ENCODE data around the gene SINHCAF.
"Not testable (repeated sequence)": the region's sequence is repeated elsewhere in the genome, so short reads cannot be mapped to it uniquely, and the experiment has no call there.

The SINHCAF gene

DNA sequence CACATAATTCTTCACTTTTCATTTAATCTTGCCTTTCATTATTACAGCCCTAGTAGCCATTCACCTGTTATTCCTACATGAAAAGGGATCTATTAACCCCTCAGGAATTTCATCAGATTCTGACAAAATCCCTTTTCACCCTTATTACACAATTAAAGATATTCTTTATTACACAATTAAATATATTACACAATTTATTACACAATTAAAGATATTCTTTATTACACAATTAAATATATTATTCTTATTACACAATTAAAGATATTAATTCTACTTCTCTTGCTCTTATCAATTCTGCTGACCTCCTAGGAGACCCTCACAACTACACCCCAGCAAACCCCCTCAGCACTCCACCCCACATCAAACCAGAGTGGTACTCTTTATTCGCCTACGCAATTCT lies 77.1 kb downstream of the SINHCAF start:
- no peak for DNase-seq
- Histone ChIP-seq H3K4me1 (no peaks in the 10 kb centered on the region), H3K4me3 (no peak overlapping the region), H3K27ac (no peak overlapping the region), H3K36me3 (no peaks in the 10 kb centered on the region), H3K27me3 (peaks cover 0 to 13% of the 10 kb centered on the region in 2 donors), H3K9me3 (no peaks in the 10 kb centered on the region)
- intact Hi-C loops (cut with DNase I; ENCODE audit: low total_unique reads): no loop called here
- TF ChIP-seq CTCF (IDR thresholded peaks at IDR 0.05): no peak

DNA sequence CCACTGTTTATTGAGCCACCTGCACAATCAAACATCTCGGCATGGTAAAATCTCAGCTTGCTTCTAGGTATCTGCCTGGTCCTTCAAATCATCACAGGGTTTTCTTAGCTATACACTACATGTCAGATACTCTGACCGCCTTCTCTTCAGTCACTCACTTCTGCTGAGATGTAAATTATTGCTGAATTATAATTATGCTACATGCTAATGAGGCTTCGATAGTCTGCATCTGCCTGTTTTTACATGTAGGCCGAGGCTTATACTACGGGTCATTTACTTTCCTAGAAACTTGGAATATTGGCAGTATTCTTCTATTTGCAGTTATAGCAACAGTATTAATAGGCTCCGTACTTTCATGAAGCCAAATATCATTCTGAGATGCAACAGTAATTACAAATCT lies 77.6 kb downstream of the SINHCAF start:
- no peak overlapping the region for H3K4me3 ChIP-seq

DNA sequence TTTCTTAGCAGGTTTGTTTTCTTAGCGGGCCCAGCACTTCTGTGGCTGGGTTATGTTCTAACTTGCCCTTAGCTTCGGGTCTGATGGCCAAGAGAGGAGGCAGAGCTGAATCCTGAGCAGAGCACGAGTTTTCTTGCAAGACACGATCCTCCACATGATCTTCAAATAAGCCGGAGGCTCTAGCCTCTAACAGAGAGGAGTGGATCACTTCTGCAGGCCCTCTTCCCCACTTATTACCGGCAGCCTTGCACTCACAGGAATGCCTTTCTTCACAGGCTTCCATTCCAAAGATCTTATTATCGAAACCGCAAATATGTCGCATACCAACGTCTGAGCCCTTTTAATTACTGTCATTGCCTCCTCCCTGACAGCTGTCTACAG lies 79.5 kb downstream of the SINHCAF start:
- no peak for DNase-seq
- no peaks in the 10 kb centered on the region for H3K36me3 ChIP-seq
- TF ChIP-seq CTCF (IDR thresholded peaks at IDR 0.05): no peak
- no peaks in the 10 kb centered on the region for H3K9me3 ChIP-seq
- intact Hi-C loops (cut with DNase I; ENCODE audit: low total_unique reads): no loop called here
- no peaks in the 10 kb centered on the region for H3K4me1 ChIP-seq
- peaks cover 0 to 13% of the 10 kb centered on the region in 2 donors for H3K27me3 ChIP-seq
- H3K27ac ChIP-seq: no peak overlapping the region
- H3K4me3 ChIP-seq: no peak overlapping the region

More for the DNA sequence above, 77.6 kb downstream of the SINHCAF start:
- no peaks in the 10 kb centered on the region for H3K9me3 ChIP-seq
- H3K27ac ChIP-seq: no peak overlapping the region
- no peaks in the 10 kb centered on the region for H3K4me1 ChIP-seq
- intact Hi-C loops (cut with DNase I; ENCODE audit: low total_unique reads): no loop called here
- no peak for DNase-seq
- peaks cover 0 to 13% of the 10 kb centered on the region in 2 donors for H3K27me3 ChIP-seq
- no peak for TF ChIP-seq CTCF (IDR thresholded peaks at IDR 0.05)
- no peaks in the 10 kb centered on the region for H3K36me3 ChIP-seq

DNA sequence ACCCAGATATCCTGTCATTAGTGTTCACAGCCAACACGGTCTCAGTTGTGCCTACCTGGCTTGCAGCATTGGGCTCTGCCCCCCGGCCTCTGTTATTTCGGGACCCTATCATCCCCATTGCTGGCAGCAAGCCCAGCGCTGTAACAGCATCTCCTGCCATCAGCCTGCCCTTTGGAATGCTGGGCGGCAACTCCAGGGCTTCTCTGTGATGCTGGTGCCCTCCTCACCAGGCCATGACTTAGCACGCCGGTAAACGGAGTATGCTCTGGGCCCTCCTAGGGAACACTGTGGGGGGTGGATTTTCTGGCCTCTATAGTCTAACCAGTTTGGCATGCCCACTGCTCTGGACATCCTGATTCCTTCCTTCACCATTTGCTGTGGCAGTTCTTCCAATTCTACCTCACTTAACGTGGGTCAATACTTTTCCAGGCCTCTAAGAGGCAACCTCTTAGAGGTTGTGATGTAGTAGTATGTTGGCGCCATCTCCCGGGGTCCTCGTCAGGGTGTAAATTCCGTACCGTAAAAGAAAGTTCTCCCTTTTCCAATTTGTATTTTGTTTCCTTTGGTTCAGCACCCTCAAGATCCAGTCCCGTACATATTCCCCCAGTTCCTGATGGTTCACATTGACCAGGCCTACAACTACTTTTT lies 80.0 kb downstream of the SINHCAF start:
- H3K27ac ChIP-seq: no peak overlapping the region
- peaks cover 0 to 13% of the 10 kb centered on the region in 2 donors for H3K27me3 ChIP-seq
- H3K9me3 ChIP-seq: no peaks in the 10 kb centered on the region
- TF ChIP-seq CTCF (IDR thresholded peaks at IDR 0.05): no peak
- H3K36me3 ChIP-seq: no peaks in the 10 kb centered on the region
- DNase-seq: no peak
- no peak overlapping the region for H3K4me3 ChIP-seq
- intact Hi-C loops (cut with DNase I; ENCODE audit: low total_unique reads): no loop called here
- H3K4me1 ChIP-seq: no peaks in the 10 kb centered on the region

- H3K9me3 ChIP-seq; DNase-seq; H3K27ac ChIP-seq; H3K4me1 ChIP-seq; H3K36me3 ChIP-seq; intact Hi-C loops (cut with DNase I; ENCODE audit: low total_unique reads); H3K4me3 ChIP-seq: not testable (repeated sequence)
- H3K27me3 ChIP-seq: peaks cover 0 to 10% of the 10 kb centered on the region in 2 donors
Observed at GRCh38 chr12:31242418-31242817, 83.5 kb downstream of the SINHCAF start.

DNA sequence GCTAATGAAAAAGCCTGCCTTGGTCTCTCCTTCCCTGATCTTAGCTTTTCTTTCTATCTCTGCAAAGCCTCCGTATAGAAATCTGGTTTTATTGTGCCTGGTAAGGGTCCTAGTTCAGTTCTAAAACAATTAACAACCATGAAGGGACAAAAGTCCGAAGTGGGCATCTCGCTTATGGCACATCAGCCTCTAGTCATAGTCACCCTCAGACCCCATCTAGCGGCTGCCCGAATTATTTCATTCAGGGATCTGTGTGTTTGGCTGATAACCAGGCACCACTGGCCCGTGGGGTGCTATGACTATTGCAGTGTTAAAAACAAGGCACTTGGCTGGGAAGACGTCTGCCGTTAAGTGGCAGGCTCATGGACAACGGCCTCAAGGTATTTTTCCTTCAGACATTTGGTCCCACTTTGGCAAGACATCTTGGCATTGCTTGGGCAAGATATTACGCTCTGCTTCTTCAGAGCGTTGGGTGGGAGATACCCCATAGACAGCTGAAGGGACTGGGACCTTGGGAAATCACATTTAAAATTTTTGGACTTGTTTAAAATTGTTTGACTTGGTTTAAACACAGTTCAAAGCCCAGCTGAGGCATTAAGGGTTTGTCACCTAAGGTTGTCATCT lies 87.1 kb downstream of the SINHCAF start:
- TF ChIP-seq CTCF (IDR thresholded peaks at IDR 0.05): peak; percentile 58 to 63
- peak in 1 of 2 donors; percentile 77 for DNase-seq
- Histone ChIP-seq H3K4me3 (peak overlapping the region in 1 of 2 donors; percentile 6), H3K9me3 (no peaks in the 10 kb centered on the region), H3K36me3 (no peaks in the 10 kb centered on the region), H3K4me1 (peaks cover 0 to 5% (median 2%) of the 10 kb centered on the region in 4 donors), H3K27me3 (peaks cover 0 to 18% of the 10 kb centered on the region in 2 donors), H3K27ac (no peak overlapping the region)
- intact Hi-C loops (cut with DNase I; ENCODE audit: low total_unique reads): no loop called here

DNA sequence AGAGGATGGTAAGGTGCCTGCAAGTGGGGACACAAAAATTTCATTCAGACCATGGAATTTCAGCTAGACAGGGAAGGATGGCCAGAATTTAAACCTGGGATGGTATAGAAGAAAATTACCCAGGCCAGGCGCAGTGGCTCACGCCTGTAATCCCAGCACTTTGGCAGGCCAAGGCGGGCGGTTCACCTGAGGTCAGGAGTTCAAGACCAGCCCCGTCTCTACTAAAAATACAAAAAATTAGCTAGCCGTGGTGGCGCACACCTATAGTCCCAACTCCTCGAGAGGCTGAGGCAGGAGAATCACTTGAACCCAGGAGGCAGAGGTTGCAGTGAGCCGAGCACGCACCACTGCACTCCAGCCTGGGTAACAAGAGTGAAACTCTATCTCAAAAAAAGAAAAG lies 87.6 kb downstream of the SINHCAF start:
- H3K9me3 ChIP-seq; H3K4me1 ChIP-seq; H3K36me3 ChIP-seq; DNase-seq; intact Hi-C loops (cut with DNase I; ENCODE audit: low total_unique reads); H3K27ac ChIP-seq: not testable (repeated sequence)
- peaks cover 0 to 18% of the 10 kb centered on the region in 2 donors for H3K27me3 ChIP-seq
- peak overlapping the region in 1 of 2 donors; percentile 6 for H3K4me3 ChIP-seq

Measured in tibial artery (tissue), 4 donors.